Esophagus squamous epithelium (tissue), 5 donors: Measurements from ENCODE around the gene HES1. TPM values are rescaled to one million over a fixed set of nuclear protein-coding genes. Genes with fewer than 3 reads are reported as not detected.
A peak's percentile ranks its signal among the peaks of the same experiment; 100 is the strongest.

Experiments
- DNase-seq: peaks from one replicate; lab custom pipeline; 2025; lab: John Stamatoyannopoulos, UW
- H3K27ac ChIP-seq, 4 donors: fragments of 200-600 bp; sonication (generic); one replicate each; pipeline ENCODE4 v1.5.1; 2016 to 2019; ENCODE audit warnings: mild to moderate bottlenecking in 1 of 4
- H3K27me3 ChIP-seq, 4 donors: fragments of 200-600 bp; sonication (generic); 1 replicate in 3 of 4; 2 replicates in 1 of 4; pipeline versions ENCODE4 v1.5.1 to v1.6.0; 2017 to 2021; ENCODE audit warnings: antibody characterized with exemption in 1 of 4
- H3K36me3 ChIP-seq, 3 donors: fragments of 200-600 bp; sonication (generic); one replicate each; pipeline ENCODE4 v1.5.1; 2016 to 2019
- H3K4me1 ChIP-seq, 3 donors: fragments of 200-600 bp; sonication (generic); one replicate each; pipeline ENCODE4 v1.5.1; 2017 to 2019
- H3K4me3 ChIP-seq, 4 donors: fragments of 200-600 bp; sonication (generic); 1 replicate in 3 of 4; 2 replicates in 1 of 4; pipeline ENCODE4 v1.5.1; 2016 to 2019; ENCODE audit warnings: mild to moderate bottlenecking in 2 of 4, moderate library complexity in 1 of 4
- H3K9me3 ChIP-seq, 3 donors: fragments of 200-600 bp; sonication (generic); one replicate each; pipeline ENCODE4 v1.5.1; 2016 to 2019
- POLR2A ChIP-seq, 4 donors: fragments of 450-650 bp; IDR thresholded peaks; one replicate each; pipeline ENCODE4 v1.6.1; 2017; ENCODE audit warnings: antibody characterized with exemption in 4 of 4, mild to moderate bottlenecking in 4 of 4, moderate library complexity in 3 of 4
- WGBS, 2 donors: methylation state at CpG; one replicate each; pipeline ENCODE4 v1.1.5; 2018; 5-methylcytosine and 5-hydroxymethylcytosine counted together
- intact Hi-C: fragments of 100-400 bp; cut with DNase I; formaldehyde crosslinking; loops from one replicate; pipeline ENCODE4 v1.15.0; 2022
- total RNA-seq, 4 donors: library from RNA; depleted of rRNA; stranded (reverse); fragments of >200 nt; gene quantifications; one replicate each; pipeline ENCODE4 v1.1.0, GENCODE V29; 2016
- TF ChIP-seq, protein P1 (sequence below), 6 experiments: fragments of 450-650 bp in 4 of 6; fragments of 200-600 bp in 2 of 6; sonication (generic) in 2 of 6; IDR thresholded peaks; one replicate each; pipeline ENCODE4 v1.5.1; 2016 to 2019; ENCODE audit warnings: antibody characterized with exemption in 6 of 6, mild to moderate bottlenecking in 4 of 6, moderate library complexity in 4 of 6
- donor health status: DM: yes; HTN: yes; CAD: no.

HES1 gene
- total RNA-seq, 4 donors from 2014 or later: 38.6 to 92.1 (median 75.4) TPM

DNA sequence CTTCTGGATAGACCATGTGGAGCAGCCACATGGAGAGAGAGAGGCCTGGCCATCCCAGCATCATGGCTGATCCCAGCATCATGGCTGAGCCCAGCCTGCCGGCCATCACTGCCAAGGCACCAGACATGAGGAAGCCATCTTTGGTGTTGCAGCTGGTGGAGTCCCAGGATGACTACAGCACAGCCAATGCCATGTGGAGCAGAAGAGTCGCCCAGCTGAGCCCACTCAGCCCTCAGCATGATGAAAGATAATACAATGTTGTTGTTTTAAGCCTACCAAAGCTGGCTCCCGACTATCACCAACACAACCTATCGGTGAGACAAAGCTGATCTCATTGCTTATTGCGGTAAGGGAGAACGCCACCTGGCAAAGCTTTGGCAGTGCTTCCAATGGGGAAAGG is 18.4 kb downstream of the HES1 start:
- H3K4me3 ChIP-seq: peak overlapping the region in 1 of 4 donors; percentile 13
- peaks cover 0 to 8% (median 8%) of the 10 kb centered on the region in 3 donors for H3K9me3 ChIP-seq
- peaks cover 10 to 72% (median 13%) of the 10 kb centered on the region in 3 donors for H3K4me1 ChIP-seq
- WGBS, 2 donors: 91 to 100% methylated on average over 4 to 6 of the region's 6 CpGs
- no peak for TF ChIP-seq POLR2A (IDR thresholded peaks at IDR 0.05)
- TF ChIP-seq, protein P1, sequence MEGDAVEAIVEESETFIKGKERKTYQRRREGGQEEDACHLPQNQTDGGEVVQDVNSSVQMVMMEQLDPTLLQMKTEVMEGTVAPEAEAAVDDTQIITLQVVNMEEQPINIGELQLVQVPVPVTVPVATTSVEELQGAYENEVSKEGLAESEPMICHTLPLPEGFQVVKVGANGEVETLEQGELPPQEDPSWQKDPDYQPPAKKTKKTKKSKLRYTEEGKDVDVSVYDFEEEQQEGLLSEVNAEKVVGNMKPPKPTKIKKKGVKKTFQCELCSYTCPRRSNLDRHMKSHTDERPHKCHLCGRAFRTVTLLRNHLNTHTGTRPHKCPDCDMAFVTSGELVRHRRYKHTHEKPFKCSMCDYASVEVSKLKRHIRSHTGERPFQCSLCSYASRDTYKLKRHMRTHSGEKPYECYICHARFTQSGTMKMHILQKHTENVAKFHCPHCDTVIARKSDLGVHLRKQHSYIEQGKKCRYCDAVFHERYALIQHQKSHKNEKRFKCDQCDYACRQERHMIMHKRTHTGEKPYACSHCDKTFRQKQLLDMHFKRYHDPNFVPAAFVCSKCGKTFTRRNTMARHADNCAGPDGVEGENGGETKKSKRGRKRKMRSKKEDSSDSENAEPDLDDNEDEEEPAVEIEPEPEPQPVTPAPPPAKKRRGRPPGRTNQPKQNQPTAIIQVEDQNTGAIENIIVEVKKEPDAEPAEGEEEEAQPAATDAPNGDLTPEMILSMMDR (IDR thresholded peaks at IDR 0.05): no peak
- H3K27me3 ChIP-seq: peaks cover 0 to 9% (median 0%) of the 10 kb centered on the region in 4 donors
- H3K36me3 ChIP-seq: no peaks in the 10 kb centered on the region
- H3K27ac ChIP-seq: peak overlapping the region in 3 of 4 donors; percentile 27 to 70 (median 41)
- intact Hi-C loops: no loop called here
- no peak for DNase-seq

- peak overlapping the region in 2 of 4 donors; percentile 14 to 89 for H3K27ac ChIP-seq
- no peak for DNase-seq
- TF ChIP-seq, protein P1 (IDR thresholded peaks at IDR 0.05): no peak
- no peak for TF ChIP-seq POLR2A (IDR thresholded peaks at IDR 0.05)
- H3K9me3 ChIP-seq: peaks cover 0 to 8% (median 8%) of the 10 kb centered on the region in 3 donors
- H3K36me3 ChIP-seq: no peaks in the 10 kb centered on the region
- no peak overlapping the region for H3K4me3 ChIP-seq
- H3K27me3 ChIP-seq: peaks cover 0 to 9% (median 0%) of the 10 kb centered on the region in 4 donors
- peaks cover 11 to 72% (median 24%) of the 10 kb centered on the region in 3 donors for H3K4me1 ChIP-seq
- intact Hi-C loops: no loop called here
- 83% methylated on average over 9 of the region's 9 CpGs for WGBS, 2 donors
Observed at GRCh38 chr3:194156095-194156494, 20.1 kb downstream of the HES1 start.

GRCh38 chr3:194158942-194159439 is 23.0 kb downstream of the HES1 start:
- peaks cover 18 to 61% (median 20%) of the 10 kb centered on the region in 3 donors for H3K4me1 ChIP-seq
- TF ChIP-seq, protein P1 (IDR thresholded peaks at IDR 0.05): no peak
- TF ChIP-seq POLR2A (IDR thresholded peaks at IDR 0.05): no peak
- H3K4me3 ChIP-seq: no peak overlapping the region
- DNase-seq: no peak
- H3K36me3 ChIP-seq: no peaks in the 10 kb centered on the region
- 42 to 55% methylated on average over 2 to 3 of the region's 3 CpGs for WGBS, 2 donors
- H3K27ac ChIP-seq: peak overlapping the region; percentile 67 to 90 (median 82)
- intact Hi-C loops: no loop called here
- peaks cover 0 to 8% (median 8%) of the 10 kb centered on the region in 3 donors for H3K9me3 ChIP-seq
- peaks cover 0 to 16% (median 0%) of the 10 kb centered on the region in 4 donors for H3K27me3 ChIP-seq

DNA sequence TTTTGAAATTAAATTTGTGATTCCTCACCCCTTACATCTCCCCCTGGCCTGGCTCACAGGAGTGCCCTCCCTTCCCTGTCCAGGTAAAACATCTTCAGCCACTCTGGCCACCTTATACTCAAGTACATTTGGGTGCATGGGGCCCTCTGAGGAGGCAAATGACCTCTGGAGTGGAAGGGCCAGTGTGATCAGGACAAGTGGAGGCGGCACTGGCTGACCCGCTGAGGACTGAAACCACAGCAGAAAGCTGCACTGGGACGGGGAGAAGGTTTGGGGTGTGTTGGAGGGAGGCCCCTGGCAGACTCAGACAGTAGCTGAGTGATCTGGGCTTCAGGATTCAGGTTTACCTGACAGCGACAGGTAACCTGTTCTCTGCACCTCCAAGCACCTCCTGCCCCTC is 24.2 kb downstream of the HES1 start:
- intact Hi-C loops: no loop called here
- Histone ChIP-seq H3K27me3 (peaks cover 0 to 7% (median 0%) of the 10 kb centered on the region in 4 donors), H3K4me3 (no peak overlapping the region), H3K4me1 (peaks cover 18 to 61% (median 20%) of the 10 kb centered on the region in 3 donors), H3K36me3 (no peaks in the 10 kb centered on the region), H3K9me3 (no peaks in the 10 kb centered on the region), H3K27ac (peak overlapping the region; percentile 67 to 90 (median 82))
- no peak for DNase-seq
- WGBS, 2 donors: 82 to 93% methylated on average over 3 to 4 of the region's 4 CpGs
- TF ChIP-seq, protein P1 (IDR thresholded peaks at IDR 0.05): no peak
- TF ChIP-seq POLR2A (IDR thresholded peaks at IDR 0.05): no peak
